ENCODE results near the gene BIRC3.

Gene BIRC3

DNA sequence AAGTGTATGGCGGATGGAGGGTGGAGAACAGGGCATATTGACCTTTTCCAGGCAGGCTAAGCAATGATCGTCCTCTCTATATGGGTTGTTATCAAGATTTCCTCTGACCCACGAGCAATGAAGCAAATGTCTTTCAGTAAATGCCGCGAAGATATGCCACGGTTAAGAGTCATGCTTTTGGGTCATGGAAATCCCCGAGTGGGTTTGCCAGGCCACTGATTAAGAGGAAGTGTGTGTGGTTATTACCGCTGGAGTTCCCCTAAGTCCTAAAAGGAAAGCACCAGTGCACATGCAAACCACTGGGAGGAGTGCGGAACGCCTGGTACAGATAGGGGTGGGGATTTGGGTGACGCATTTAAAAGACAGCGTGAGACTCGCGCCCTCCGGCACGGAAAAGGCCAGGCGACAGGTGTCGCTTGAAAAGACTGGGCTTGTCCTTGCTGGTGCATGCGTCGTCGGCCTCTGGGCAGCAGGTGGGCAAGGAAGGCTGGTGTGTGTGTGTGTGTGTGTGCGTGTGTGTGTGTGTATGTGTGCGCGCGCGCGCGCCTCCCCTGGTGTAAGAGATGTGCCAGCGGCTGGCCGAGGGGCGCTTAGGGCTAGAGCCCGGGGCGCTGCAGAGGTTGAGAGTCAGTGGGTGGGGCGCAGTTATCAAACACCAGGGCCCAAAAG lies at the start of gene BIRC3:
Gene BIRC3, plus strand, starts transcription at position 386 of the 669 bp plus-strand sequence. CDS start 7,026 bp downstream, outside the sequence.
- peak; percentile 99 for DNase-seq

DNA sequence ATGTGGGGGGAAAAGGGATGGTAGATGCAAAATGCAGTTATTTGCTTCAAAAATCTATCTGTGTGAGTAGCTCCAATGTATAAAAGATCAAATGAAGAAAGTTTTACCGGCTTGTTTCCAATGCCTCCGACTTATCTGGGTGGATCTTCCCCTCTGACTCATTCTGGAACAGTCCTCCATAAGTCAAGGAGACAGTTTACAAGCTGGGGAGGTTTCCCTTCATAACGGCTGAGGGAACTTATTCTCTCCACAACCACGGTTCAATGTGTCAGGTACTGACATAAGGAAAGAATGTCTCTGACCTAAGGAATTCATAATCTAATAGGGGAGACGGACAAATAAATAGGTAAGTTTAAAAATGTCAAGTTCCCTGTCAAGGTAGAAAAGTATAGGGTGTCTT lies 49.7 kb upstream of the BIRC3 start:
- DNase-seq = no peak

DNA sequence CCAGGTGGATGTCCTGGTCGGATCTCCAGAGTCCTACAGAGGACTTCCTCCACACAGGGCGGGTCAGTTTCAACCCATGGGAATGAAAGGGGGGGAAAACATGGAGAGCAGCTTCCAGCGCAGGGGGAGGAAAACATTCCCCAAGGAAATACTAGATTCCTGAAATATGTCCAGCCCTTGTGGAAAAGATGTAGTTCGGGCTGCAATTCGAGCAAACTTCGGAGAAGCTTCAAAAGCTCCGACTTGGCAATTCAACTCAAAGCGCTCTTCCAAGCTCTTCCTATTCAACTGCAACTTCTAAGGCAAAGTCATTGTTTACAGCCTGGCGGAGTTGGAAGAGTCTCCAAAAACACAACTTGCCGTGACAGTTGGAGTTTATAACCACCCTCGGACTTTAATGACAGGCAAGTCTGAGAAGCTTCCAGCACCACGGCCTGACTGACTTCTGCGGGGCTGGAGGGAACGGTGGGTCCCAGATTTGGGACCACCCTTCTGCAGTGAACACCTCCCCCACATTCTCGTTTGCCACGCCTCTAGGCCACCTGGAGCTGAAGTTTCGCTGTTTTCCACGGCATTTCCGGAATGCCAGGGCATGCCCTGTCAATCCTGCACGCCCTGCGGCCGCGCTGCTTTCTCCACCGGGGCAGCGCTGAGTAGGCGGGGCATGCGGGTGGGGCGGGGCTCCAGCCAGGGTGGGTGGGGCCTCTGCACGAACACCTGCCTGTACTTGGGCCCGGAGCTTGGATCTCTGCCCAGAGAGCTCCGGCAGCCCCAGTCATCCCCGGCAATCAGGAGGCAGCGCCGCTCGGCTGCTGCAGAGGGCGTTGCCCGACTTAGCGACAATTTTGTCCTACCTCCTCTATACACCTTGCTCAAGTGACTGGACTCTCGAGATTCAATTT lies 49.0 kb upstream of the BIRC3 start:
- peak; percentile 99 for DNase-seq

DNA sequence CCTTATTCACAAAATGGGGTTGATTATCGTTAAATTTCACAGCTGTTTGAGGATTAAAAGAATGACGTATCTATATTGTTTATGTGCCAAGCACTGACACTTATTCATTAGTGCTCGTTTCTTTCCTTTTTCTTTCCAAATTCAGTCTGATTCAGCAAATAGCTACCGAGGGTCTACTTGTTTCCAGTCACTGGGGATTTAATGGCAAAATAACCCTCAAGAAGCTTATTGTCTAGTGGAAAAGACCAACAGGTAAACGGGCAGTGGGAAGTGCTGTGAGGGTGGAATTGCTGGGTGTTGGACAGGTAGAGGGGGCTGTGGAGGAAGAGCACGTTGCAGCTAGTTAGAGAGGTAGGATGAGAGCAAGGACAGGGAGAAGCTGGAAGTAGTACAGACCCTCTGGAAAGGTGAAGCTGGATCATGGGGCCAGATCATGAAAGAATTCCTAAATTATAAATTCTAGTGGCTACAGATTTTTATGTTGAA lies 48.3 kb upstream of the BIRC3 start:
- DNase-seq = peak; percentile 62

- no peak for DNase-seq
Observed at GRCh38 chr11:102269927-102270326, 47.4 kb upstream of the BIRC3 start.

DNA sequence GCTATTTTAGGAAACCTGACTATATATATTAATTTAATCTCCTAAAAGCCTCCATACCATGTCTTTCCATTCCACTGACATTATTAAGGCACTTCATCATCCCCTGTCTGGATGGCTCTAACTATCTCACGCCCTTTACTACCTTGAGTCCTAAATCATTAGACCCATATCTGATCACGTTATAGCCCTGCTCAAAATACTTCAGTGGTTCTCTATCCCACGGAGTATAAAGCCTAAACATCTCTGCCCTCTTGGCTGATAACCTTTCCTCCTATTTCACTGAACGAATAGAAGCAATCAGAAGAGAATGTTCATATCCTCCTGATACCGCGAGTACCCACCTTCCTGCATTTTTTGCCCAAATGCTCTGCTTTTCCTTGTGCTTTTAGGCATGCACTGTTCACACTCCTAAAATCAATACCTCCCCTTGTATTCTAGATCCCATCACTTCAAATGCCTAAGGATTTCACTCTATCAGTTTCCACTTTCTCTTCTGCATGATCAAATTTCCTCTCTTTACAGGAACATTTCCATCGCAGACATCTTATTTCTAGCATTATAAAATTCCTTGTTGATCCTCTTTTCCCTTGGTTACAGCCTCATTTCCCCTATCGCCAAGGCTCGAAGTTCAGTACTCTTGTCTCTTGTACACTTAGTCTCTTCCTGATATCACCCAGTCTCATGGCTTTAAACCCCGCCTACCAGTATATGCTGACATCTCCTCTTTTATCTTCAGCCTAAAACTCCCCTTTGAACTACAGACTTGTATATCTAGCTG lies 45.0 kb upstream of the BIRC3 start:
- DNase-seq = no peak

DNA sequence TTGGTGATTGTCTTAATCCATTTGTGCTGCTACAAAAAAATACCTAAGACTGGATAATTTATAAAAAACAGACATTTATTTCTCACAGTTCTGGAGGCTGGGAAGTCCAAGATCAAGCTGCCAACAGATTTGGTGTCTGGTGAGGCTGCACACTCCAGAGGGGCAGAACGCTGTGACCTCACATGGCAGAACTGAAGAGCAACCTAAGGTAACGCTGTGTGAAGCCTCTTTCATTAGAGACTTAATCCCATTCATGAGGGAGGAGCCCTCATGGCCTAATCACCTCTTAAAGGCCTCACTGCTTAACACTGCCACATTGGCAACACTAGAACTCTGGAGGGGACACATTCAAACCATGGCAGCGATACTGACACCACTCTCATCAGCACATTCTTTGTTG lies 42.7 kb upstream of the BIRC3 start:
- DNase-seq = no peak

- no peak for DNase-seq
Observed at GRCh38 chr11:102276362-102276761, 40.9 kb upstream of the BIRC3 start.

DNA sequence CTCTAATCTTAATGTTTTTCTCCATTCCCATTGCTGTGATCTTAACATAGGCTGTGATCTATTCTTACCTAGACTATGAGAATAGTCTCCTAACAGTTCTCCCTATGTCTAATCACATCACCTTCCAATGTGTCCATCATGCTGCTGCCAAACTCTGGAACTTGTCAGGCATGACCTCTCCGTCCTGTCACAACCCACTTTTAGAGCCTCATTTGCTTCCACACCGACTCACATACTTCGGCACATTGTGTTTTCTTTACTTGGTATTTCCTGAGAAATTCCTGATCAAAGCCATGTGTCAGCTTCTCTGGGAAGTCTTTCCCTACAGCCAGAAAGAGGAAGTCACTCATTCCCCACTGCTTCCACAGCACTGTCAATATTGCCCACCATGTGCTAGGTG lies 40.5 kb upstream of the BIRC3 start:
- no peak for DNase-seq

GRCh38 chr11:102279641-102280170 lies 37.6 kb upstream of the BIRC3 start:
- peak; percentile 59 for DNase-seq

DNA sequence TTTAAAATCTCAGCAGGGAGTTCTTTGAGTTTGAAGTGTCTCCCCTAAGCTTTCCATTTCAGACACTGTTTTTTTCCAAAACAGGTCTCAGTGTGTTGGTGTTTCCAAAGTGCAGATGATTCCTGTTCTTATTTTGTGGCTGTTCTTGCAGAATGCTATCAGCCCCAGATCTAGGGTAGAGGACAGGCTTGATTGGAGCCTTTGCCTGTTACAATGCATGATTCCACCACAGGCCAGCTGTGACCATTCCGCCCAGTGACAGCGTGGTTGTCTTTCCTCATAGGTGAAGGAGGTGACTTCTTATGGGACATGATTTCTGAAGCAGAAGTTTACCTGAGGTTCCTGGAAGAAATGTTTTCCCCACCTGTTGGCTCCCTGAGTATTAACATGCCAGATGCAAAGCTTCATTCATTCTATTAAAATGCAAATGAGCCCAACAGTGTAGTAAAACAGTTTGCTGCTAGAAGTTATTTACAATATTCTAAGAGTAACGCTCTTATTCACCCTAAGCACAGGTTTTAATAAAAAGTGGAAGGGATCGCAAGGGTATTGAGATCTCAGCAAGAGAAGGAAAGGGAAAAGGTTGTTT lies 36.9 kb upstream of the BIRC3 start:
- no peak for DNase-seq

DNA sequence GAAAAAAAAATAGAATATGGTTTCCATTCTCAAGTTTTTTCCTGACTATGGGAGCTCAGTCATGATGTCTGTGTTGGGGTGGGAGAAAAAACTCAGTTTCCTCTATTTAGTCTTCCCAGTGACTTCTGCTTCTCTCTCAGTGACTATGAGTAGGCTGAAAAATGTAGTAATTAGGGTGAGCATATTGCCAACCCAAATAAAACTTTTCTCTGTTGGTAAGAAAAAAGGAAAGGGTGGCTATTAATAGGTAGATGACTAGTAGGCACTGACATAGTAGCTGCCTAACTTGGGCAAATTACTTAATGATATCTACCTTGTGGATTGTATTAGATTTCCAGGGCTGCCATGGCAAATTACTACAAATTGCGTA lies 34.2 kb upstream of the BIRC3 start:
- DNase-seq = no peak

- DNase-seq = no peak
Observed at GRCh38 chr11:102284008-102284407, 33.3 kb upstream of the BIRC3 start.

- DNase-seq = no peak
Observed at GRCh38 chr11:102286292-102286691, 31.0 kb upstream of the BIRC3 start.

GRCh38 chr11:102287964-102288724 lies 29.1 kb upstream of the BIRC3 start:
- peak; percentile 91 for DNase-seq

DNA sequence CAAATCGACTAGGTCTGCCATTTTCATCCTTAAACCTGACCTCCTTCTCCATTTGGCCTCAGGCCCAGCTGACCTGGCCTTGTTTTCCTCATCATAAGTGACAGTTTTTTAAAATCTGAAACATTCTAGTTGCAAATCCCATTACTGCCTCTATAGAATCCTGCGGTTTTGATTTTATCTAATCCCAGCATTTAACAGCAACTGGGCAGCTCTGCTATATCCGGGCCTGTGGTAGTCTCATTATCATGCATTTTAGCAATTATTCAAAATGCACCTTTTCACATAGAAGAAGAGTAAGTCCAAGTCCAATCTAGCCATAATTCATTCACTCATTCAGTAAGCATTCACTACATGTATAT lies 28.6 kb upstream of the BIRC3 start:
- DNase-seq = no peak

GRCh38 chr11:102289592-102289991 lies 27.7 kb upstream of the BIRC3 start:
- DNase-seq = no peak

DNA sequence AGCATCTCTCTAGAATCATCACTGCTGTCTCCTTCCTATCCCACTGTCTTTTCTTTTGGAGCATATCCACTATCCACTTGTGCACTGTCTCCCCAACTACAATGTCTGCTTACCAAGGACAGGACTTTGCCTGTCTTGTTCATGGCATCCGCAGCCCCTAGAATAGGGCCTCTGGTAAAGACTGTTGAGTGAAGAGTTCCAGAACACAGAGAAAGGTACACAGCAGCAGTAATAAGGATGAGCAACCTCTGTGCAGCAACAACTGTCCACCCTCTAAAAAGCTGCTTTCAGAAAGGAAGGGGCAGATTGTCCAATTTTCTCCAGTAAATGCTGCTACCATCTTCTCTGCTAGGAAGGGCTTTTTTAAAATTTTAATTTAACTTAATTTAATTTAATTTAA lies 25.5 kb upstream of the BIRC3 start:
- no peak for DNase-seq

GRCh38 chr11:102292933-102293332 lies 24.4 kb upstream of the BIRC3 start:
- no peak for DNase-seq

DNA sequence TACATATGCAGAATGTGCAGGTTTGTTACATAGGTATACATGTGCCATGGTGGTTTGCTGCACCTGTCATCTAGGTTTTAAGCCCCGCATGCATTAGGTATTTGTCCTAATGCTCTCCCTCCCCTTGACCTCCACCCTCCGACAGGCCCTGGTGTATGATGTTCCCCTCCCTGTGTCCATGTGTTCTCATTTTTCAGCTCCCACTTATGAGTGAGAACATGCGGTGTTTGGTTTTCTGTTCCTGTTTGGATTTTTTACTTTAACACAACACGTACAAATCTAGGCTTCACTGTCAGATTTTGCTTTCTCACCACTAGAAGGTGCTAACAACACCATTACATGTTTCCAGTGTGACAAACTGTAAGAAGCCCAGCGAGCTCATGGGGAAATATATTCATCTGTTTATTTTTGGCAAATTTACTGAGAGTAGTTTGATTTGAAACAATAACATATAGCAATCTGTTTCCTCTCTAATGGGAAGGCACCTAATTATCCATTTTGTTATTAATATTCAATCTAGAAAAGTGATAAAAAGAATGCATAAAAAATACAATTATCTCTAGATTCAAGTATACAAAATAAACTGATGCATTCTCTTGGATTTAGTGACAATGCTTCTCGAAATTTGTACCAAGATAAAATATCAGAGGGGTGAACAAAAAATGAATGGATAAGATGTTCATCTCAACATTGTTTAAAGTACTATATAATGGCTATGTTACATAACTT lies 23.2 kb upstream of the BIRC3 start:
- peak; percentile 81 for DNase-seq

GRCh38 chr11:102295045-102295444 lies 22.2 kb upstream of the BIRC3 start:
- DNase-seq = no peak
